K562 (cell line): ENCODE results near the gene SLC2A10. TPM values are rescaled to one million over a fixed set of nuclear protein-coding genes. Genes with fewer than 3 reads are reported as not detected.
A peak's percentile ranks its signal among the peaks of the same experiment; 100 is the strongest.

Experiments
- CTCFL ChIP-seq: IDR thresholded peaks from 2 replicates; pipeline ENCODE4 v1.6.1; 2011; ENCODE audit warnings: borderline replicate concordance, low read depth, mild to moderate bottlenecking, moderate library complexity, low read length; ENCODE audit not compliant: insufficient read depth, poor library complexity, severe bottlenecking
- HDAC6 ChIP-seq: IDR thresholded peaks from 2 replicates; pipeline ENCODE4 v1.6.1; 2012; ENCODE audit warnings: low read depth, mild to moderate bottlenecking, control low read depth, inconsistent platforms, low read length, moderate library complexity
- HDGF ChIP-seq: fragments of 450-650 bp; IDR thresholded peaks from 2 replicates; pipeline ENCODE4 v1.6.1; 2016
- LARP7 ChIP-seq: fragments of 450-650 bp; IDR thresholded peaks from 2 replicates; pipeline ENCODE4 v1.6.1; 2016
- MIER1 ChIP-seq: fragments of 450-650 bp; IDR thresholded peaks from 2 replicates; pipeline ENCODE4 v1.6.1; 2016; ENCODE audit warnings: antibody characterized with exemption, mild to moderate bottlenecking, low read depth
- NCOA4 ChIP-seq: fragments of 450-650 bp; IDR thresholded peaks from 2 replicates; pipeline ENCODE4 v1.6.1; 2018; ENCODE audit warnings: mild to moderate bottlenecking; ENCODE audit not compliant: partially characterized antibody
- PRDM10 ChIP-seq: fragments of 450-650 bp; IDR thresholded peaks from 2 replicates; pipeline ENCODE4 v1.6.1; 2018; ENCODE audit not compliant: partially characterized antibody
- RAD21 ChIP-seq, 2 experiments: fragments of 250-450 bp in 1 of 2; fragments of 450-650 bp in 1 of 2; sonication (Bioruptor Pico) in 1 of 2; formaldehyde crosslinking in 1 of 2; IDR thresholded peaks in 1 of 2; conservative IDR thresholded peaks in 1 of 2; 2 replicates each; pipeline versions ENCODE4 v1.4.0 to v1.8.0; 2020 to 2022; ENCODE audit warnings: mild to moderate bottlenecking in 2 of 2, moderate library complexity in 1 of 2
- SRSF1 ChIP-seq: fragments of 200-400 bp; formaldehyde crosslinking; IDR thresholded peaks from 2 replicates; pipeline ENCODE4 v1.6.1; 2017; ENCODE audit warnings: mild to moderate bottlenecking, low read depth, low read length, moderate library complexity
- TFAP4 ChIP-seq: sonication (generic); formaldehyde crosslinking; IDR thresholded peaks from 2 replicates; pipeline ENCODE4 v1.8.0; 2022; ENCODE audit warnings: missing genetic modification reagents, mild to moderate bottlenecking, moderate library complexity, borderline replicate concordance
- ZBTB5 ChIP-seq: fragments of 450-650 bp; IDR thresholded peaks from 2 replicates; pipeline ENCODE4 v1.6.1; 2017; ENCODE audit warnings: antibody characterized with exemption
- ZNF41 ChIP-seq: fragments of 250-450 bp; sonication (Bioruptor Pico); conservative IDR thresholded peaks from 2 replicates; pipeline ENCODE4 v1.4.0; 2020; ENCODE audit warnings: mild to moderate bottlenecking
- ZNF592 ChIP-seq: fragments of 450-650 bp; IDR thresholded peaks from 2 replicates; pipeline ENCODE4 v1.6.1; 2017; ENCODE audit warnings: antibody characterized with exemption, mild to moderate bottlenecking
- polyA plus RNA-seq, 8 experiments: library from polyadenylated mRNA; depleted of rRNA in 4 of 8; stranded (reverse) in 5 of 8; unstranded in 3 of 8; fragments of >200 nt; fragmentation: Nextera tagmentation in 2 of 8; fragmentation: Illumina TruSeq in 1 of 8; extraction: Ambion mirVana in 2 of 8; extraction: Trizol in 1 of 8; gene quantifications; 2 replicates each; pipeline versions ENCODE4 v1.2.1 to v1.2.3, GENCODE V29; 2011 to 2014; ENCODE audit warnings: inconsistent platforms in 1 of 8, missing spikeins in 1 of 8
- total RNA-seq, 7 experiments: library from RNA; depleted of rRNA in 6 of 7; stranded (reverse); fragments of >200 nt in 6 of 7; fragmentation: Illumina TruSeq in 2 of 7; extraction: Trizol in 2 of 7; gene quantifications; 2 replicates each; pipeline versions ENCODE4 v1.2.1 to v1.2.3, GENCODE V29; 2011 to 2021; ENCODE audit warnings: low replicate concordance in 1 of 7

SLC2A10 gene
- total and polyA plus RNA-seq, 9 of the 15 experiments (the other 6 are each of a cell fraction or from before 2014, with no cell fraction given) = 0.01 to 1.8 (median 0.10) TPM

- no peak for TF ChIP-seq TFAP4 (CRISPR knock-in tag)
- no peak for TF ChIP-seq HDAC6
- TF ChIP-seq HDGF = peak; percentile 92
- TF ChIP-seq CTCFL = peak; percentile 27
- TF ChIP-seq ZNF592 = no peak
- TF ChIP-seq MIER1 = peak; percentile 40; the same call in 1 of the 2 replicates
- peak; percentile 44 for TF ChIP-seq NCOA4
- no peak for TF ChIP-seq PRDM10
- peak; percentile 90 for TF ChIP-seq ZBTB5
- TF ChIP-seq SRSF1 = no peak
- TF ChIP-seq LARP7 = peak; percentile 94
- no peak for TF ChIP-seq ZNF41 (CRISPR knock-in tag)
- peak; percentile 47 to 81; a peak in 3 of 4 replicates for TF ChIP-seq RAD21 (CRISPR knock-in tag; conservative IDR thresholded peaks at IDR 0.05 in 1 of 2, IDR thresholded peaks at IDR 0.05 in 1 of 2)
These were observed 28.2 kb upstream of the SLC2A10 start (continued) for GRCh38 chr20:46681032-46681854.
